Pancreas (tissue), 10 donors: ENCODE results near the gene ABCG1. TPM values are rescaled to one million over a fixed set of nuclear protein-coding genes. Genes with fewer than 3 reads are reported as not detected.
A peak's percentile ranks its signal among the peaks of the same experiment; 100 is the strongest.

Experiments
- ATAC-seq, 4 donors: fragments of 200-7000 bp; cut with Tn5 transposase; one replicate each; pipeline versions ENCODE4 v1.8.0 to v1.9.1; 2020; ENCODE audit warnings: mild to moderate bottlenecking in 4 of 4, moderate library complexity in 4 of 4
- DNase-seq, 6 donors: peaks; one replicate each; pipeline ENCODE4 v3.0.0-alpha.2; 2020
- FAIRE-seq: peaks from 2 replicates; lab custom pipeline; 2012; peaks lifted over from hg19 to GRCh38; lab: Jason Lieb, UNC
- H3K27ac ChIP-seq, 4 donors: fragments of 200-600 bp; sonication (generic); 1 replicate in 3 of 4; 2 replicates in 1 of 4; pipeline versions ENCODE4 v1.5.0 to v1.8.0; 2020
- H3K27me3 ChIP-seq, 4 donors: fragments of 200-600 bp; one replicate each; pipeline ENCODE4 v1.8.0; 2021
- H3K36me3 ChIP-seq, 3 donors: fragments of 200-600 bp; sonication (generic) in 1 of 3; one replicate each; pipeline versions ENCODE4 v1.5.0 to v1.8.0; 2020 to 2021
- H3K4me1 ChIP-seq, 3 donors: fragments of 200-600 bp; one replicate each; pipeline ENCODE4 v1.8.0; 2021
- H3K4me3 ChIP-seq, 4 donors: fragments of 200-600 bp; sonication (generic) in 2 of 4; one replicate each; pipeline versions ENCODE4 v1.5.0 to v1.8.0; 2020 to 2021
- H3K9me3 ChIP-seq, 4 donors: fragments of 200-600 bp; one replicate each; pipeline ENCODE4 v1.8.0; 2021
- WGBS, 2 donors: extraction: QIAGEN DNeasy Blood & Tissue Kit; methylation state at CpG; one replicate each; pipeline ENCODE4 v1.1.7; 2013; 5-methylcytosine and 5-hydroxymethylcytosine counted together
- intact Hi-C, 3 donors: fragments of 100-400 bp; cut with DNase I; formaldehyde crosslinking; loops; one replicate each; pipeline versions ENCODE4 v1.11.1 to v1.14.2; 2022
- polyA plus RNA-seq, 2 donors: library from polyadenylated mRNA; stranded (reverse); fragments of 200-250 nt; gene quantifications; one replicate each; pipeline ENCODE4 v1.2.3, GENCODE V29; 2013
- total RNA-seq, 6 donors: library from RNA; stranded (reverse); fragmentation: NEBNext Ultra II Directional in 4 of 6; extraction: Animal tissue kit (Norgen Biotek cat#: 25700) in 4 of 6; gene quantifications; one replicate each; pipeline versions ENCODE4 v1.2.1 to v1.2.4, GENCODE V29; 2021 to 2023
- TF ChIP-seq, protein P1 (sequence below), 4 donors: fragments of 200-600 bp; sonication (generic) in 3 of 4; IDR thresholded peaks; one replicate each; pipeline versions ENCODE4 v1.5.0 to v1.8.0; 2021; ENCODE audit warnings: antibody characterized with exemption in 4 of 4
- donor health status: healthy with polysubstance abuse.
- donor health status: DM: no; HTN: no; CAD: no; lungs with moderate emphysema.
- donor health status: DM: no; HTN: no; CAD: no.
- donor health status: control.
- donor health status: control.
- donor health status: Bipolar disorder and iron deficiency.
- donor health status: DM: yes; HTN: yes; CAD: no.
- donor health status: DM: no; HTN: no; CAD: no.
- donor health status: DM: no; HTN: no; CAD: no.
- donor health status: DM: yes; HTN: yes; CAD: no.

The ABCG1 gene
- total and polyA plus RNA-seq, 8 donors: 1.6 to 10.3 (median 4.2) TPM

DNA sequence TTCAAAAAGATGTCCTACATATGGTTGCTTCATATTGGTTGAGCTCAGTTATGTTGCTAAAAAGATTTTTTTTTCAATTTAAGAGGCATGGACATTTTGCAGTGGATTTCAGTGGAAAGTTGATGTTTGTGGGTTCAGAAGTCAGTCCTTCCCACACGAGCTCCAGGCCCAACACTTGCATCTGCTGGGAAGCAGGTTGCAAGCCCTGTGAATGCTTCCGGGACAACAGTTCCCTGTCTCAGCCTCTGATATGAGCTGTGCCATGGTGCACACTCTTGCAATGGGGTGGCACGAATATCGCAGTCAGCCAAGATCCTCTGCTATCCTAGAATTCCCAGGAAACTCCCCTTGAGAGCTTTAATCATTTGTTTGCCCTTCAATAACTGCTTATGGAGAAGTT lies 30.3 kb upstream of the ABCG1 start:
- Histone ChIP-seq H3K27me3 (no peaks in the 10 kb centered on the region), H3K4me1 (no peaks in the 10 kb centered on the region), H3K9me3 (no peaks in the 10 kb centered on the region), H3K36me3 (no peaks in the 10 kb centered on the region), H3K4me3 (no peak overlapping the region), H3K27ac (peak overlapping the region in 1 of 4 donors; percentile 37)
- intact Hi-C loops: no loop called here
- FAIRE-seq (no peak), DNase-seq (no peak), ATAC-seq (no peak)
- 69 to 70% methylated on average over 4 of the region's 4 CpGs for WGBS, 2 donors
- TF ChIP-seq, protein P1, sequence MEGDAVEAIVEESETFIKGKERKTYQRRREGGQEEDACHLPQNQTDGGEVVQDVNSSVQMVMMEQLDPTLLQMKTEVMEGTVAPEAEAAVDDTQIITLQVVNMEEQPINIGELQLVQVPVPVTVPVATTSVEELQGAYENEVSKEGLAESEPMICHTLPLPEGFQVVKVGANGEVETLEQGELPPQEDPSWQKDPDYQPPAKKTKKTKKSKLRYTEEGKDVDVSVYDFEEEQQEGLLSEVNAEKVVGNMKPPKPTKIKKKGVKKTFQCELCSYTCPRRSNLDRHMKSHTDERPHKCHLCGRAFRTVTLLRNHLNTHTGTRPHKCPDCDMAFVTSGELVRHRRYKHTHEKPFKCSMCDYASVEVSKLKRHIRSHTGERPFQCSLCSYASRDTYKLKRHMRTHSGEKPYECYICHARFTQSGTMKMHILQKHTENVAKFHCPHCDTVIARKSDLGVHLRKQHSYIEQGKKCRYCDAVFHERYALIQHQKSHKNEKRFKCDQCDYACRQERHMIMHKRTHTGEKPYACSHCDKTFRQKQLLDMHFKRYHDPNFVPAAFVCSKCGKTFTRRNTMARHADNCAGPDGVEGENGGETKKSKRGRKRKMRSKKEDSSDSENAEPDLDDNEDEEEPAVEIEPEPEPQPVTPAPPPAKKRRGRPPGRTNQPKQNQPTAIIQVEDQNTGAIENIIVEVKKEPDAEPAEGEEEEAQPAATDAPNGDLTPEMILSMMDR (IDR thresholded peaks at IDR 0.05): no peak

DNA sequence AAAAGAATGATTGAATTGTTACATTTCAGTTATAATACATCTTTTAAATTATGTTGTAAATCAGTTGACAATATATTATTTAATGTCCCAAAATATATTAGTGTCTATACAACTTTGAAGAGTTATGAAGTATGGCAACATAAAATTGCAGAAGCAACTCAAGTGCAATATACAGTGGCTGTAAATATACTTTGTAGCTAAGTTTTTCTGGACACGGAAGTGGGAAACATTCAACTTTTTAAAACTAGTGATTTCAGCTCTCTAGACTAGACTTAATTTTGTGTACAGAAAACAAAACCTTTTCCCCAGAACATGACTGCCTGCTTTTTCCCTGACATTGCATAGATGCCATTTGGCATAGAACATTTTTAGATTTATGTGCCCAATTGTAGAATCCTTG lies 29.5 kb upstream of the ABCG1 start:
- intact Hi-C loops: no loop called here
- H3K27ac ChIP-seq: no peak overlapping the region

DNA sequence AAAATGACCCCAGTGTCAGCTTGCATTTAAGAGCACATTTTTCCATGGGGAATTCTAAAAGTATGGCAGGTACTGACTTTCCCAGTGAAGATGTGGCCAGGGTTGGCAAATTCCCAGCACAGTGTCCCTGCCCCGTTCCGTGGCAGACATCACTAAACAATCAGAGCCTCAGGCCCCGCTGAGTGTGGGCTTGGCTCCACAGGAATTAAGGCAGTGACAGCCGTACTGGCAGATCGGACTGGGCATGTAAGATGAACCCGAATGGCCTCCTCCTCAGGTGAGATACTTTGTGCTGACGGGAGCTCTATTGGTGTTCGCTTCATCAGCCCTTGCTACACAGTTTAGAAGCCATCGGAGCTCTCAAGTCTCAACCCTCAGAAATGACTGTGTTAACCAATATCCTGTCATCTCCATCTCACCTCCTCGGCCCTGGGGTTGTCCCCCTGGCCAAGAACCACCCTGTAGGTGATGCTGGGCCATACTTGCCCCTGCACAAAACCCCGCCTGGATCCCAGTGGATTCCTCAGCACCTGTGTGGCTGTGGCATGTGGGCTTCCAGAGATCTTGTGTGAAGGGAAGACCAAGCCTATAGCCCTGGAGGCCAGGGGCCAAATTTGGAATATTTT lies 29.0 kb upstream of the ABCG1 start:
- no peak for FAIRE-seq
- Histone ChIP-seq H3K9me3 (no peaks in the 10 kb centered on the region), H3K27me3 (no peaks in the 10 kb centered on the region), H3K27ac (no peak overlapping the region), H3K36me3 (no peaks in the 10 kb centered on the region), H3K4me1 (no peaks in the 10 kb centered on the region), H3K4me3 (no peak overlapping the region)
- intact Hi-C loops: no loop called here
- no peak for ATAC-seq
- DNase-seq: no peak
- TF ChIP-seq, protein P1 (IDR thresholded peaks at IDR 0.05): no peak
- WGBS, 2 donors: 68 to 81% methylated on average over 11 of the region's 11 CpGs

More for the DNA sequence above, 29.5 kb upstream of the ABCG1 start:
- TF ChIP-seq, protein P1 (IDR thresholded peaks at IDR 0.05): no peak
- WGBS, 2 donors: 84 to 93% methylated on average over 1 of the region's 1 CpG
- DNase-seq (no peak), ATAC-seq (no peak), FAIRE-seq (no peak)
- Histone ChIP-seq H3K4me1 (no peaks in the 10 kb centered on the region), H3K4me3 (no peak overlapping the region), H3K9me3 (no peaks in the 10 kb centered on the region), H3K36me3 (no peaks in the 10 kb centered on the region), H3K27me3 (no peaks in the 10 kb centered on the region)

DNA sequence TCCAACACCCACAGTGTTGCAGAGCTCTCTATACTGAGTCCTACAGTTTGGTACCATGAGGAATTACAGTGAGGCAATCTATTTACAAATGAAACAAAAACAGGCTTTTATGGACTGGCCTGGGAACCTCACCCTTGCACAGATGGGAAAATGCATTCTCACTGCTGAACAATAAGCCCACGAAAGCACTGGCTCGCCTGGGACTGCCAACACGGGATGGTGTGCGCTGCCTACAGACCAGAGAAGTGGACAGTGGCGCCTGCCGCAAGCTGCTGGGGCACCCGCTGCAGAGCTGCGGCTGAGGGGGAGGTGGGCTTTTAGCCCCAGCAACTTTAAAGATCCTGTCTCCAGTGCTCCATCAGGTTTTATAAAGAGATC lies 28.5 kb upstream of the ABCG1 start:
- no peaks in the 10 kb centered on the region for H3K36me3 ChIP-seq
- TF ChIP-seq, protein P1 (IDR thresholded peaks at IDR 0.05): no peak
- H3K27me3 ChIP-seq: no peaks in the 10 kb centered on the region
- intact Hi-C loops: no loop called here
- FAIRE-seq (no peak), ATAC-seq (no peak), DNase-seq (no peak)
- H3K9me3 ChIP-seq: no peaks in the 10 kb centered on the region
- H3K4me3 ChIP-seq: no peak overlapping the region
- H3K4me1 ChIP-seq: no peaks in the 10 kb centered on the region
- H3K27ac ChIP-seq: no peak overlapping the region
- 89 to 97% methylated on average over 8 of the region's 8 CpGs for WGBS, 2 donors

DNA sequence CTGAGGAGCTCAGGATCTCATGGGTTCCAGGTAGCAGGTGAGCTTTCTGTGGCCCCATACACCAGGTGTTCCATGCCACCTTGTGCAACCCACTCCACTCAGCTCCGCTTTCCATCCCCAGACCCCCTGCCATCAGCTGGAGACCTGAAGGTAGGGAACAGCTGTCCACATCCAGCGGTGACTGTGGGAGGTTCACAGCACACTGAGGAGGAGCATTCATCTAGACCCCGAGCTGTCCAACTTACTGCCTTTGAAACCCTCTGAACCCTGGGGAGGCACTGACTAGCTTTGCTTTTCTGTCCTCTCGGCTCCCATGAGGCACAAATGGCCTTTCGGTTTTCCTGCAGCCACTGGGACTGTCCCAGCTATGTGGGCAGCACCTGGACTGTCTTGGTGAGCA lies 27.9 kb upstream of the ABCG1 start:
- FAIRE-seq: no peak
- H3K4me1 ChIP-seq: no peaks in the 10 kb centered on the region
- 85 to 91% methylated on average over 5 of the region's 5 CpGs for WGBS, 2 donors
- H3K36me3 ChIP-seq: no peaks in the 10 kb centered on the region
- no peak overlapping the region for H3K4me3 ChIP-seq
- TF ChIP-seq, protein P1 (IDR thresholded peaks at IDR 0.05): no peak
- no peaks in the 10 kb centered on the region for H3K9me3 ChIP-seq
- no peaks in the 10 kb centered on the region for H3K27me3 ChIP-seq
- no peak for ATAC-seq
- intact Hi-C loops: no loop called here
- H3K27ac ChIP-seq: no peak overlapping the region
- DNase-seq: no peak
